ENCODE results near the gene TCF4.

DNA sequence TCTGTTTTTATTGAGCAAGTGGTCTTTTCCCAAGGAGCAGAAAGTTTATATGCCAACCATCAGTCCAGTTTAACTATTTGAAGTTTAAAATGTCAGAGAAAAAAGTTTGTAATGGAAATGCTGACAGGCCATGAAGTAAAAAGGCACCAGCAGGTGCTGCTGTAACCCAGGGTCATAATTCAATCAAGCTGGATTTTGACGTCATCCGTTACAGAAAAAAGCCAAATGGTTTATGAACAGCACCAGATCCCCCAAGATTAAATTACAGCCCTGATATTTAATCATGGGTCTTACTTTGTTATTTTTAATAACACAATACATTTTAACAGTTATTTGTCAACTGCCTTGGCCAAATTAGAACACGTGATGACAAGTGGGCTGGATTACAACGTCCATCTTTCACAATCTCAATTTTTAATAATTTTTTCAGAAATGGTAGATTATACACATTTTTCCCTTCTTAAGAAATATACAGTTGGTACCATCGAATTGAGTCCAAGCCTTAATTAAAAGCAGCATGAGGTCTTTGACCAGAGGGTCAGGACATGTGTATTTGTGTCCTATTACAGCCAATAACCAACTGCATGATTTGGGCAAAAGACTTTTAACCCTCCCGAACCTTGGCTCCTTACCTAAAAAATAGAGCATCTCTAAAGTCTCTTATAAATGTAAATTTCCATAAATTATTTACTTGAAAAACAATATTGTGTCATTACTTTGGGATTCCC is 10.0 kb downstream of the TCF4 start:
- TF ChIP-seq, protein P1, sequence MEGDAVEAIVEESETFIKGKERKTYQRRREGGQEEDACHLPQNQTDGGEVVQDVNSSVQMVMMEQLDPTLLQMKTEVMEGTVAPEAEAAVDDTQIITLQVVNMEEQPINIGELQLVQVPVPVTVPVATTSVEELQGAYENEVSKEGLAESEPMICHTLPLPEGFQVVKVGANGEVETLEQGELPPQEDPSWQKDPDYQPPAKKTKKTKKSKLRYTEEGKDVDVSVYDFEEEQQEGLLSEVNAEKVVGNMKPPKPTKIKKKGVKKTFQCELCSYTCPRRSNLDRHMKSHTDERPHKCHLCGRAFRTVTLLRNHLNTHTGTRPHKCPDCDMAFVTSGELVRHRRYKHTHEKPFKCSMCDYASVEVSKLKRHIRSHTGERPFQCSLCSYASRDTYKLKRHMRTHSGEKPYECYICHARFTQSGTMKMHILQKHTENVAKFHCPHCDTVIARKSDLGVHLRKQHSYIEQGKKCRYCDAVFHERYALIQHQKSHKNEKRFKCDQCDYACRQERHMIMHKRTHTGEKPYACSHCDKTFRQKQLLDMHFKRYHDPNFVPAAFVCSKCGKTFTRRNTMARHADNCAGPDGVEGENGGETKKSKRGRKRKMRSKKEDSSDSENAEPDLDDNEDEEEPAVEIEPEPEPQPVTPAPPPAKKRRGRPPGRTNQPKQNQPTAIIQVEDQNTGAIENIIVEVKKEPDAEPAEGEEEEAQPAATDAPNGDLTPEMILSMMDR (IDR thresholded peaks at IDR 0.05), result no peak
- TF ChIP-seq POLR2A (IDR thresholded peaks at IDR 0.05), result no peak
- TF ChIP-seq POLR2AphosphoS5 (IDR thresholded peaks at IDR 0.05), result no peak
- TF ChIP-seq EP300 (IDR thresholded peaks at IDR 0.05), result no peak

All from sigmoid colon (tissue), 4 donors.